GM12892 (cell line): ENCODE measurements around the gene IGFL3.

Experiments used
- POLR2A ChIP-seq: IDR thresholded peaks from 2 replicates; pipeline ENCODE4 v1.6.1; 2011; ENCODE audit warnings: low read depth, low read length, control low read depth
- POLR2AphosphoS5 ChIP-seq: IDR thresholded peaks from 2 replicates; pipeline ENCODE4 v1.6.1; 2011; ENCODE audit warnings: low read depth, low read length, control low read depth

- TF ChIP-seq POLR2A = no peak
- TF ChIP-seq POLR2AphosphoS5 = no peak
Measured at GRCh38 chr19:46112527-46112926, 12.0 kb downstream of the IGFL3 start.
